ACHN (cell line): ENCODE results near the gene NXPH2.
"Not testable (repeated sequence)": the region's sequence is repeated elsewhere in the genome, so short reads cannot be mapped to it uniquely, and the experiment has no call there.

ENCODE experiments used
- DNase-seq: peaks from one replicate; pipeline ENCODE4 v3.0.0-alpha.2; 2015
- in situ Hi-C: cut with HindIII; loops from 2 replicates; pipeline ENCODE4 v1.10.0; 2017; ENCODE audit warnings: low sequenced_read_pairs, low pct_ligation_motif_present, low pct_unique_long_range_greater_than_20kb

Gene NXPH2

DNA sequence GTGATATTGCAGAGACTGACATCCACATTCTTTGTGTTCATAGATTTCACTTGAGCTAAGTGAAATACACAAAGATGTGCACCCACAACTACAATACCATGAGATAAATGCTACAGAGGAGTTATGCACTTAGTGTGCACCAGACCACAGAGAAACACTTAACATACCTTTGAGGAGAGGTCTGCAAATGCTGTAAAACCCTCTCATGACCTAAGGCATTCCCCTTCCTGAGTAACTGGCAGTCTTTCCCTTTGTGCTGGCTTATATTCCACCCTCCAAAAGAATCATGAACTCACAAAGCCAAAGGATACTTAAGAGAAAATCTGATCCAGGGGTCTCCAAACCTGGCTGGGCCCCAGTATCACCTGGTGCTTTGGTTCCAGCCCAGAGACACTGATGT, 16.2 kb downstream of the NXPH2 start:
- in situ Hi-C loops: no loop called here
- DNase-seq: no peak

DNA sequence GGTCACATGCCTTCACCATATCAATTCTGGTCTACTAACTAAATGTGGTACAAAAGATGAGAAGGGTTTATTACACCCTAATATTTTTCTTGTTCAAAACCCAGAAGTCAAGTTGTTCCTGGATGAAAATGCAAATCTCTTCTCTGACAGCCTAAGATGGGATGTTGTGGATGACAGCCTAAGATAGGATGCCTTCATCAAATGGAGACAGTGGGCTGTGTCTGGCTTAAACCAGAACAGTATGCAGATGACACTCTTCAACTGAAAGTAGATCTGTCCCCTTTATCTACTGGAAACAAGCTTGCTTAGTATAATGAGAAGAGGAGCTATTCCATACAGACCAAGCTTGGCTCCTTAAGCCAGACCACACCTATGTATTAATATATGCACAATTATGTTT, 17.7 kb downstream of the NXPH2 start:
- no peak for DNase-seq
- in situ Hi-C loops: no loop called here

DNA sequence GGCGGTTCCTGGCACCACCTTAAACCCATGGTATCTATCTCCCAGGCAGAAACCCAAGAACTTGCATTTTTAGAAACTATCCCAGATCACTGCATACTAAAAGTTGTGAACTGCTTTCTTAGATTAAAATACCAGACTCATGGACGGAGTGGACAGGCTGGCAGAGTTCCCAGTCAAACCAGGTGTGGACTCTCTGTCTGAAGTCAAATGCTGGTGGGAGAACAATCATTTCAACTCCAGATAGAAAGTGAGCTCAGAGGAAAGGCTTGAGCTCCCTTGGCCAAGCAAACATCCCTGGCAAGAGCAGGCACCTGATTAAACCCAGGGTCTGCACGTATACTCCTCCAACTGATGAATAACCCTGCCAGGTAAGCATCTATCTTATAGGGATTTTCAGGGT, 19.5 kb downstream of the NXPH2 start:
- in situ Hi-C loops: no loop called here
- no peak for DNase-seq

DNA sequence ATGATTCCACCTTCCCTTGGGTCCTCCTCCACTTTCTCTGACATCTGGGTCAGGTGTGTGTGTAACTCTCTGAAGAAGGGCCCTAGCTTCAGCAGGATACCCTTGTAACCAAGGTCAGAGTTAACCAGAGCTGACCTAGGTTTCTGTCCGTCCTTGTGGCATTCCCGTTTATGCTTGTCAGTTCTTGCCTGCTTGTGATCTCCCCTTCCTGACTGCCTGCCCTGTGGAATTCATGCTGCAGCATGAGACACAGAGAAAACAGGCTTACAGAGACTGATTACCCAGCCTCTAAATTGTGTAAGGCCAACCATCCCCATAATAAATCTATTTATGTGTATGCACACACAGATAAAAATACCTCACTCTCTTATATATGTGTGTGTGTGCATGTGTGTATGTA, 22.8 kb downstream of the NXPH2 start:
- in situ Hi-C loops: no loop called here
- DNase-seq: no peak

DNA sequence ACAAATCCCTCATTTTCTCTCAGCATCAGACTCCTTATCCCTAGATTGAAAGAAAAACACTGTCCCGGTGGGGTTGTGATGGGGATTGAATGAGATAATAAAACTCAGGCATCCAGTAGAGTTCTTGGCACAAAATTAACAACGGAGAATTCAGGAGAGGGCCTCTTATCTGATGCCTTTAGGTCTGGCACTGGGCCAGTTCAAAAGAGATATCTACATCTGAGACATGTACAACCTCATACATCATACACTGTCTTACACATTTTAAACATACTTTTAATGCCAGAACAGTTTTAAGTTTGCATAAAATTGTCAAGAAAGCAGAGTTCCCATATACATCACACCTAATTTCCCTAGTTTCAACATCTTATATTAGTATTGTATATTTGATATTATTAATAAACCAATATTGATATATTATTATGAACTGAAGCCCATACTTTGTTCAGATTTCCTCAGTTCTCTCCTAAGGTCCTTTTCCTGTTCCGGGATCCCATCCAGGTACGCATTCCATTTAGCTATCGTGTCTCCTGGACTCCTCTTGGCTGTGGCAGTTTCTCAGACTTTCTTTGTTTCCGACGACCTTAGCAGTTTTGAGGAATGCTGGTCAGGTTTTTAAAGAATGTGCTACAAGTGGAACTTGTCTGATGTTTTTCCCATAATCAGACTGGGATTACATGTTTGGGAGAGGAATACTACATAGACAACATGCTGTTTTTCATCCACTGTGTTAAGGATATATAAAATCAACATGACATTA, 27.8 kb downstream of the NXPH2 start:
- no peak for DNase-seq

DNA sequence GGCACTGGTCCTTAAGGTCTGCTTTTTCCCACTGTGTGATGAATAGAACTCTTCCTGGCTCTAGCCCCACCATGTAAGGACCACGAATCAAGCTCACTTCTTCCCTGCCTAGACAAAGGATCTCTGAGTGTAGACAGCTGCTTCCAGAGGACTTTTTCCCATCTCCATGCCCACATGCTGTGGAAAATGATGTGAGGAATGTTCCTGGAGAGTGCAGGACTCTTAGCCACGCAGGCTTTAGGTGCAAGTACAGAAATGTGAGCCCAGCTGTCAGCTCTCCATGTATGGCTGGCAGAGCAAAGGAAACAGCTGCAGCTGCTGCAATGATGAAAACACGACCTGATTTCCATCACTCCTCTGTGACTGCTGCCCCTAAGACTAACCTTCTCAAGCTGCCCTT, 35.5 kb downstream of the NXPH2 start:
- in situ Hi-C loops: no loop called here
- DNase-seq: no peak

More for the DNA sequence above, 27.8 kb downstream of the NXPH2 start:
- in situ Hi-C loops: no loop called here

DNA sequence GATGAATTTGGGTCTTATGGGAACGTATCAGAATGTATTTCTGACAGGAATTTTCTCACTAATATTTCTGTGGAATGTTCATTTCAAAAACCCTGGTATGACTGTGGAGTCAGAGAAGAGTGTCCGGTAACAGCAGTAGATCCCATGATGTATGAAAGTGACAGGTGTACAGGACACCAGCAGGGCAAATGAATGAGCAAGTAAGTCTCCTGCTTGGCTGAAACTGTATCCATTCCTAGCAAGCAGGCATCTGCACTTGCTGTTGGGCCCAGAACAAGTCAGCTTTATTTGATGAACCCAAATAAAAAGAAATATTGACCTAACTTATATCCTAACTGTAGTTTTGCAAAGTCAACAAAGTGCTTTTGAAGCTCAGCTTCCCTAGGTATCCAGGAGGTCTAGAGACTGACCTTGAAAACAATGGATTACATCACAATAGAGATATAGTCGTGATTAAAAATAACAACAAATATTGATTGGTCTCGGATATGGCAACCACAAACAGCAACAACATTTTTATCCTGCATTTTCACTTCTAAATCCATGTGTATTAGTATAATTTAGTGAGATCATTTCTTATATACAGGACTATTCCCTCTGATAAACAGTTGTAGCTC, 37.6 kb downstream of the NXPH2 start:
- no peak for DNase-seq
- in situ Hi-C loops: no loop called here

DNA sequence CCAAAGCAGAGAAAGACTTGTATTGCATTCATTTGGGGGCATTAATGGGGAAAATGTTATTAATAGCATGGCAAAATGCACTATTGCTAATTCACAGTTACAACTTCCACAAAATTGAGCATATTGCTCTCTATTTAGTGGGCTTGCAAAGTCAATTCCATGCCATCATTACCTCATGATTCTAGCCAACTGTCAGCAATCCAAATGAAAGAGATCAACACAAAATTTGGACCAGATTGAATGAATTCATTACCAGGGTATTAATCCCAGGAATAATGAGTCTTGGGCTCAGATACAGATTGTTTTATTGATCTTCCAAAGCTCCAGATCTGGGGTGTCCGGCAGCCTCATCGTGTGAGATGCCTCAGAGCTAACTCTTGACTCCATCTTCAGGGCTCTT, 38.3 kb downstream of the NXPH2 start:
- no peak for DNase-seq

DNA sequence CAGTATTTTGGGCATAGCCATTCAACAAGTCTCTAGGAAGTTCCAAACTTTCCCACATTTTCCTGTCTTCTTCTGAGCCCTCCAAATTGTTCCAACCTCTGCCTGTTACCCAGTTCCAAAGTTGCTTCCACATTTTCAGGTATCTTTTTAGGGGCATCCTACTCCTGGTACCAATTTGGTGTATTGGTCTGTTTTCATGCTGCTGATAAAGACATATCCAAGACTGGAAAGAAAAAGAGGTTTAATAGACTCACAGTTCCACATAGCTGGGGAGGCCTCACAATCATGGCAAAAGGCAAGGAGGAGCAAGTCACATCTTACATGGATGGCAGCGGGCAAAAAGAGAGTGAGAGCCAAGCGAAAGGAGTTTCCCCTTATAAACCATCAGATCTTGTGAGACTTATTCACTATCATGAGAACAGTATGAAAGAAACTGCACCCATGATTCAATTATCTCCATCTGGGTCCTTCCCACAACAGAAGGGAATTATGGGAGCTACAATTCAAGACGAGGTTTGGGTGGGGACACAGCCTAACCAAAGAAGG, 43.1 kb downstream of the NXPH2 start:
- in situ Hi-C loops, DNase-seq: not testable (repeated sequence)

More for the DNA sequence above, 38.3 kb downstream of the NXPH2 start:
- in situ Hi-C loops: no loop called here

DNA sequence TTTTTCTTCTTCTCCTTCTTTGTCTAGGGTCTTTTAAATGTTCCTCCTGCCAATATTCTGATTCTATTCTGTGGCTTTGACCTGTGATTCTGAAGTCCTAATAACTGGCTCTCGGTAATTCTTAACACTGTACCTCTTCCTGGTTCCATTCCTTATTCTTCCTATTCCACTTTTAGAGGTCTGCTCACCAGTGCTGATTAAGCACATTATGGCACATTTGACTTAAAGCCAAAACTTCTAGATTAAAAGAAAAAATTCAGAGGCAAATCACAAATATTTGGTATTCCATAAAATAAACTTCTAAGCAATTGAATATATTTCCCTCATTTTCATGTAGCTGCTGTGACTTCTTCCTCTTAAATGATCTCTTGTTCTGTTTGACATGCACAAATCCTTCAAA, 47.5 kb downstream of the NXPH2 start:
- in situ Hi-C loops: no loop called here
- no peak for DNase-seq

DNA sequence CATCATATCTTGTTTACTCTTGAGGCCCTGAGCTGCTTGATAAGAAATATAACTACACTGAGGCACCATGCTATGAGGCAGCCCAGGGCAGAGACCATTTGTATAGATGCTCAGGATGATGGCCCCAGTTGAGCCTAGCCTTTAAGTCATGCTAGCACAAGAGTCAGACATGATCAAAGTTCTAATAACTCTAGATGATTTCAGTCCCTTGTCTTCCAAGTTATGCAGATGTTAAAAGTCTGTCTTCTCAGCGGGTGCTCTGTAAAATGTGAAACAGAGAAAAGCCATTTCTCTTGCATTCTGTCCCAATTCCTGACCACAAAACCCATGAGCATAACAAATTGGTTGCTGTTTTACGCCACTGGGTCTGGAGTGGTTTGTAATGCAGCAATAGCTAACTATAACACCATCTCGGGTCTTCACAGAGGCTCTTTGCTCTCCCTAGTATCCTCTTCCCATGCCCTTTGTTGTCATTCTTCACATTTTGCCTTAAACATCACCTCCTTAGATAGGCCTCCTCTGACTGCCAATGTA, 49.6 kb downstream of the NXPH2 start:
- in situ Hi-C loops: no loop called here
- no peak for DNase-seq

DNA sequence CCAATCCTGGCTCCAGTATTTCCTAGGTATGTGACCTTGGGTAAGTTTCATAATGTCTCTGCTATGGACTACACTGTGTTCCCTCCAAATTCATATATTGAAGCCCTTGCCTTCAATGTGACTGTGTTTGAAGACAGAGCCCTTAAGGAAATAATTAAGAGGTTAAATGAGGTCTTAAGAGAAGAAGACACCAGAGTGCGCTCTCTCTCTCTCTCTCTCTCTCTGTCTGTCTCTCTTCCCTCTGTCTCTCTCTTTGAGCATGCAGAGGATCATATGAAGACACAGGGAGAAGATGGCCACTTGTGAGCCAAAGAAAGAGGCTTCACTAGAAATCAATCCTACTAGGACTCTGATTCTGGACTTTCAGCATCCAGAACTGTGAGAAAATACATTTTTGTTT, 52.2 kb downstream of the NXPH2 start:
- in situ Hi-C loops: no loop called here
- DNase-seq: no peak

DNA sequence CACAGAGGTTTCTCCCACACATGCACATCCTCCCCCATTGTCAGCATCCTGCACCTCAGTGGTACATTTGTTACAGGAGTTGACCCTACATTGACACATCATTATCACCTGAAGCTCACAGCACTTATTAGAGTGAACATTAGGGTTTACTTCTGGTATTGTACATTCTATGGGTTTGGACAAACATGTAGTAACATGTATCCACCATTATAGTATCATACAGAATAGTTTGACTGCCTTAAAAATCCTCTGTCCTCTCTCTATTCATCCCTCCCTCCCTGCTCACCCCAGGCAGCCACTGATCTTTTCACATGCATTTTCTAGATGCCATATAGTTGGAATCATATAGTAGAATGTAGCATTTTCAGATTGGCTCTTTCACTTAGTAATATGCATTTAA, 53.5 kb downstream of the NXPH2 start:
- in situ Hi-C loops: no loop called here

DNA sequence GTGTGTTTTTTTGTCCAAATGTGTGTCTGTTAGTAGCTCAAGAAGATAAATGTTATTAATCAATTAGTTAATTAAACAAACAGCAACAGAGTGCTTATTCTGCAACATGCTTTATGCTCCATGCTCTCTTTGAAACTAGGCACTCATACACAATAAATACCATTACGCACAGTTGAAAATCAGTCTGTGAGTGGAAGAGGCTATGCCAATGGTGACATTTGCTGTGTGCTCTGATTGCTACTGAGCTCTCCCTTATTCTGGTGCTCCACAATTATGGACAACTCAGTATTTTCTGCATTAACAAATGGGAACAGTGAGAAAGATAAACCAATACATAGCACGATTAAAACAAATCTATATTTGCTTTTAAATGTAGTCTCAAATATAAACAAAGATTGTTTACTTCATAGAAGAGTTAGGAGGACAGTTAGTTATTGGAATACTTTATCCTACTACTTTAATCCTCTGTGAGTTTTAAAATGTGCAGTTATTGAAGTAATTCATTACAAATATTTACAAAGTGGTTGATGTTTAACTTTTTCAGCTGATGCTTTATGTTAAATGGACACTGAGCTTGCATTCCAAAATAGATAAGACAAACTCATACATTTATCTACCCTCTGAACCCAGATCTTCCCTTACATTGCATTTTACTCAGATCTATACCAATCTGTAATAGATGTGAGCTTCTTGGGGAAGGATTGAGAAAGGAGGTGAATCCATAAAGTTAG, 55.3 kb downstream of the NXPH2 start:
- in situ Hi-C loops: no loop called here
- DNase-seq: no peak

More for the DNA sequence above, 53.5 kb downstream of the NXPH2 start:
- DNase-seq: no peak

DNA sequence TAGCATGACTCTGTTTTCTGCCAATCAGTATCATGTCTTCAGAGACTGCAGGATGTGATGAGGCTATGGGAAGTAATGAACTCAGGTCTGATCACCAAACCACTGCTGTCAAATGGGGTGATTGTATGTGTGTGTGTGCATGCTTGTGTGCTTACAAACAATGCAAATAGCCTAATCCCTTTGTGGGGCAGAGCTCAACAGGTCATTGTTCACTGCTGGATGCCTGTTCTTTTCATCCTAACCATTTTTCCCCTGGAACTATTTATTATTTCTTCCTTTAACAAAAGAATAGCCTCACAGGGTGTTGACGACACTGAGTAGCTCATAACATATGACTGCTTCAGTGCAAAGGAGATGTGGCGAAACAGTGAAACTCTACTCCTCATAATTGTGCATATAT, 55.9 kb downstream of the NXPH2 start:
- no peak for DNase-seq
- in situ Hi-C loops: no loop called here

DNA sequence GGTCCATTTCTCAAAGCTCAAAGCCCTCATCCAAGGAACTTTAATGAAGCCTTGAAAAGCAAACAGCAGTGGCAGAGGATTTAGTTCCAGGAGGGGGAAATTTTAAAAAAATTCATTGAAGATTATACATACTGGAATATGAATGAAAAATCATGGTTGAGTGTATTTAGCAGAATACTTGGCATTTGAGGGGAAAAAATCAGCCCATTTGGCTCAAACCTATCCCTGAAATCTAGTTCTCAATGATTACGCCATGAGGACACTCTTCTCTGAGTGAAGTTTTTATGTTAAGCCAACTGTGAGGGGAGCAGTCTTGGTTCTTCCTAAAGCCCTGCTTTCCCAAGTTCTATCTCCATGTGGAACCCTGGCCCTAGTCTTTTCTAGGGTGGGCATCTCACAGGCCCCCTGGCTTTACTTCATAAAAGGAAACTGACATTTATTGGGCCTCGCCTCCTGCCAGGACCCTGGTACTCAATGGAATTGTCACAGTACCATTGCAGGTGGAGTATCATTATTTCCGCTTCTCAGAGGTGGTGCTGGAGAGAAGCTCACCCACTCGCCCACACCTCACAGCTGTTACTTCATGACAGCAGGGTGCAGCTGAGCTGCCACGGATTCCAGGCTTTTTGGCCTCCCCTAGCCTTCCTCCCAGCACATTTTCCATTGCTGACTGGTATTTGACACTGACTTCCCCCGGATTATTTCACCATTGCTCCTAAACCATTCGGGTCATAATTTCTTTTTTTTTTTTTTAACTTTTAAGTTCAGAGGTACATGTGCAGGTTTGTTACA, 56.8 kb downstream of the NXPH2 start:
- in situ Hi-C loops: no loop called here
- DNase-seq: no peak

DNA sequence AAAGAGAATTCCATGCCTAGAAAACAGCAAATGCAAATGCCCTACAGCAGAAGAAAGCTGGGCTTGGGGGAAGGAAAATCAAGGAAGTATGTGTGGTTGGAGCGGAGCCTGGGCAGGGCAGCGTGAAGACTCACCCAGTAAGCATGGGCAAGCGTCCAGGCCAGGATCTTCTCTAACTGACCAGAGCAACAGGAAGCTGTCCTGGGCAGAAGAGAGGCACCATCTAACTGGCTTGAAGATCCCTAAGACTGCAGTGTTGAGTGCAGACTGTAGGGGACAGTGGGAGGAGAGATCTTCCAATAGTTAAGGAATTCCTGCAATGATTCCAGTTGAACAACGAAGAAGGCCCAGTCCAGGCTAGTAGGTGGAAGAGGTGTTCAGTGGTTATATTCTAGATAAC, 57.9 kb downstream of the NXPH2 start:
- DNase-seq: peak; percentile 38
- in situ Hi-C loops: no loop called here

DNA sequence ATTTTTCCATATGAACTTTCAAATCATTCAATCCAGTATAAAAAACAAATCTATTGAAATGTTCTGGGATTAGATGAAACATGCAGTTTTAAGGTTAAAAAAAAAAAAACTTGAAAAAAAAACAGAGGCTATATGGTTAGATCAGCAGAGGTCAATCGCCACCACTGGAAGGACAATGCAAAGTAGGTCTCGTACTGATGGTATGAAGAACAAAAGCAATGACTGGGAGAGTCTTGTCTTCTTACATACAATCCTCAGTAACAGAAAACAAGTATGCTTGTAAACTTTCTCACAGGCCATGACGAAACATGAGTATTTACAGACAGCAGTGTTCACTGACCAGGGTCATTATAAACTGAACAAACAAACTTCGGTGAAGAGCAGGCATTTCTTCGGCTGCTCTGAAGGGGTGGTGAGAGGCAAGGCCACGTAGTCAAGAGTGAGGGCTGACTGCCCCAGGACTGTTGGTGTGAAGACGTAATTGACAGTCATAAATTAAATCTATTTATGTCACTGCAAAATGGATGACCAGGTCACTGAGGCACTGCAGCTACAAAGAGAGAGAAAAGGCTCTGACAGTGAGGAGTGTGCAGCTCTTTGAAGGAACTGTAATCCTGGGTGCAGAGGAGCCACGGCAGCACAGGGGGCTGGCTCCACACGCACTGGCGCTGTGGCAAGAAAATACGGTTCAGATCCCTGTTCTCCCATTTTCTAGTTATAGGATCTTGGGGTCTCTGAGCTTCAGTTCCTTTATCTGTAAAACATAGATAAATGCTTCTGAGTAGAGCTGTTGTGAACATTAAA, 60.0 kb downstream of the NXPH2 start:
- DNase-seq: no peak
- in situ Hi-C loops: no loop called here
